Lung (tissue), 12 donors: ENCODE results near the gene APOB. TPM values are rescaled to one million over a fixed set of nuclear protein-coding genes. Genes with fewer than 3 reads are reported as not detected.

Experiments
- ATAC-seq: fragments of 200-7000 bp; cut with Tn5 transposase; one replicate; pipeline ENCODE4 v1.9.1; 2020; ENCODE audit warnings: moderate number of reproducible peaks; ENCODE audit not compliant: insufficient read depth, low FRiP score
- DNase-seq, 3 donors: peaks; one replicate each; pipeline ENCODE4 v3.0.0-alpha.2; 2013 to 2017
- H3K27ac ChIP-seq, 2 donors: one replicate each; pipeline ENCODE4 v1.5.1; 2013; ENCODE audit warnings: mild to moderate bottlenecking in 2 of 2, moderate library complexity in 2 of 2, control low read depth in 1 of 2, inconsistent platforms in 1 of 2, low read depth in 1 of 2, low read length in 1 of 2
- H3K27me3 ChIP-seq, 3 donors: one replicate each; pipeline ENCODE4 v1.5.1; 2013; ENCODE audit warnings: low read length in 2 of 3; ENCODE audit not compliant: control insufficient read depth in 3 of 3, insufficient read depth in 3 of 3
- H3K36me3 ChIP-seq, 4 donors: one replicate each; pipeline ENCODE4 v1.5.1; 2013; ENCODE audit warnings: low read length in 4 of 4, mild to moderate bottlenecking in 1 of 4, moderate library complexity in 1 of 4; ENCODE audit not compliant: control insufficient read depth in 4 of 4, insufficient read depth in 4 of 4
- H3K4me1 ChIP-seq, 5 donors: one replicate each; pipeline ENCODE4 v1.5.1; 2013; ENCODE audit warnings: low read length in 5 of 5, mild to moderate bottlenecking in 2 of 5, moderate library complexity in 1 of 5; ENCODE audit not compliant: control insufficient read depth in 5 of 5, insufficient read depth in 5 of 5
- H3K4me3 ChIP-seq: one replicate; pipeline ENCODE4 v1.5.1; 2013; ENCODE audit warnings: mild to moderate bottlenecking, control low read depth, moderate library complexity
- H3K9ac ChIP-seq, 2 donors: one replicate each; pipeline ENCODE4 v1.5.1; 2013; ENCODE audit warnings: low read length in 2 of 2, control low read depth in 1 of 2; ENCODE audit not compliant: insufficient read depth in 1 of 2
- H3K9me3 ChIP-seq, 4 donors: one replicate each; pipeline ENCODE4 v1.5.1; 2013; ENCODE audit warnings: low read length in 3 of 4, mild to moderate bottlenecking in 1 of 4, moderate library complexity in 1 of 4; ENCODE audit not compliant: control insufficient read depth in 4 of 4, insufficient read depth in 3 of 4
- CTCF ChIP-seq: IDR thresholded peaks from 2 replicates; pipeline ENCODE4 v1.5.1; 2012; ENCODE audit warnings: mild to moderate bottlenecking; ENCODE audit errors: control extremely low read depth, extremely low read depth
- WGBS, 2 donors: extraction: QIAGEN DNeasy Blood & Tissue Kit; methylation state at CpG; one replicate each; pipeline ENCODE4 v1.1.7; 2013; 5-methylcytosine and 5-hydroxymethylcytosine counted together
- polyA plus RNA-seq, 2 donors: library from polyadenylated mRNA; stranded (reverse); fragments of 200-250 nt; gene quantifications; one replicate each; pipeline ENCODE4 v1.2.1, GENCODE V29; 2013
- total RNA-seq, 2 donors: library from RNA; depleted of rRNA in 1 of 2; stranded (reverse); fragments of >200 nt in 1 of 2; gene quantifications; one replicate each; pipeline ENCODE4 v1.2.1, GENCODE V29; 2014 to 2021
- donor health status: control.
- donor health status: control.
- donor health status: Bipolar disorder and iron deficiency.
- donor health status: healthy.
- donor health status: DM: yes; HTN: yes; CAD: no.

APOB gene
- total and polyA plus RNA-seq, 4 donors: 0.04 to 1.7 (median 0.18) TPM

DNA sequence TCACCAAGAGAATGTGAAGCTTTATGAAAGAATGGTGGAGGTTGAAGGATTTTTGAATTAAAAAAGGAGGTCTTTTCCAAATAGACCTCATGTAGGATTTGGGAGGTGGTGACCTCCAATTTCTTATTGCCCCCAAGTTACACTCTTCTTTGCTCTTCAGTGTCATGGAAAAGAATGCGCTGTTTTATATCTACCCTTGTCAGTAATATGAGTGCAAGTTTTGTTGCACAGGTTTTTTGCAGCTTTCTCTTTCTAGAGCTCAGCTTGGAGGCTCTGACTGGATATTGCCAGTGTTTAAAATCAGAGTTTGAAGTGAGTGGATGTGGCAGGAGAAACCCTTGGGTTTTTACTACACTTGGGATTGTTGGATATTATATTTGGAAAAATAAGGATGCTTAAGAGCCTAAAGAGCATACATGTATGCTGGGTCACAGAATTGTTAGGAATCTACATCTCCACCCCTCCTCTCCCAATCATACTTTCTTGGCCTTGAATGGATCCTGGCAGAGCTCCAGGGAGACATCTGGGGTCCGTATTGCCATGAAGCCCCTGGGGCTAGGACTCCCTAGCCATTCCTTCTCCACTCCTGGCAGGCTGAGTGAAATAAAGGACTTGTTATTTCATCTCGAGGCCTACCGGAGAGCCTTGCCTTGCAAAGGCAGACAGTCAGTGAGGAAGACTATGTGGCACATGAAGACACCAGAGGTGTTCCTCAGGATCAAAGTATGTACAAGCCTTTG lies 43.8 kb downstream of the APOB start:
- no peak for TF ChIP-seq CTCF
- no peaks in the 10 kb centered on the region for H3K4me1 ChIP-seq
- H3K4me3 ChIP-seq: no peak overlapping the region
- peak; percentile 31 to 63 (median 41) for DNase-seq
- no peaks in the 10 kb centered on the region for H3K27me3 ChIP-seq
- WGBS, 2 donors: 82 to 94% methylated on average over 4 of the region's 4 CpGs
- peaks cover 0 to 2% (median 0%) of the 10 kb centered on the region in 4 donors for H3K9me3 ChIP-seq
- H3K9ac ChIP-seq: no peak overlapping the region
- H3K36me3 ChIP-seq: no peaks in the 10 kb centered on the region
- no peak overlapping the region for H3K27ac ChIP-seq
- ATAC-seq: no peak

- no peak for TF ChIP-seq CTCF
- Histone ChIP-seq H3K27me3 (no peaks in the 10 kb centered on the region), H3K4me3 (no peak overlapping the region), H3K27ac (no peak overlapping the region), H3K9me3 (peaks cover 0 to 2% (median 0%) of the 10 kb centered on the region in 4 donors), H3K36me3 (no peaks in the 10 kb centered on the region), H3K9ac (no peak overlapping the region), H3K4me1 (no peaks in the 10 kb centered on the region)
- no peak for ATAC-seq
- 90 to 94% methylated on average over 5 of the region's 5 CpGs for WGBS, 2 donors
- DNase-seq: no peak
These were observed 44.6 kb downstream of the APOB start for GRCh38 chr2:20998972-20999905.

GRCh38 chr2:20997953-20998722 lies 45.7 kb downstream of the APOB start:
- Histone ChIP-seq H3K9me3 (peaks cover 0 to 2% (median 0%) of the 10 kb centered on the region in 4 donors), H3K36me3 (no peaks in the 10 kb centered on the region), H3K4me1 (peaks cover 0 to 9% (median 0%) of the 10 kb centered on the region in 5 donors), H3K27me3 (no peaks in the 10 kb centered on the region), H3K9ac (no peak overlapping the region), H3K27ac (no peak overlapping the region), H3K4me3 (no peak overlapping the region)
- 81 to 82% methylated on average over 7 of the region's 7 CpGs for WGBS, 2 donors
- ATAC-seq: no peak
- TF ChIP-seq CTCF: no peak
- DNase-seq: no peak
